ENCODE data around the gene FAM174C. TPM values are rescaled to one million over a fixed set of nuclear protein-coding genes. Genes with fewer than 3 reads are reported as not detected.
A peak's percentile ranks its signal among the peaks of the same experiment; 100 is the strongest.

FAM174C gene
- total RNA-seq, 2 experiments from 2014 or later, result 74.8 to 76.1 TPM

GRCh38 chr19:1260749-1261537, 14.4 kb upstream of the FAM174C start:
- peak; percentile 98 for DNase-seq
- CTCF ChIA-PET, result interaction anchor here (1.1 to 17.9 kb wide), 3 partner anchors 8 to 18 kb away, joined by 3 to 649 read pairs (median 5); partner anchors contain the start of gene ATP5F1D
- peaks cover 22% of the 10 kb centered on the region for H3K36me3 Mint-ChIP-seq
- POLR2A ChIA-PET, result interaction anchor here (0.6 to 4.0 kb wide), 7 partner anchors 8 to 194 kb away, joined by 3 to 35 read pairs (median 4); partner anchors contain the start of genes ARHGAP45, CIRBP and FAM174C
- peak overlapping the region; percentile 96 for H3K27ac Mint-ChIP-seq
- H3K4me3 Mint-ChIP-seq, result peak overlapping the region; percentile 94
- H3K9me3 Mint-ChIP-seq, result no peaks in the 10 kb centered on the region
- no peaks in the 10 kb centered on the region for H3K27me3 Mint-ChIP-seq
- H3K4me1 Mint-ChIP-seq (ENCODE audit: low read depth), result peaks cover 53% of the 10 kb centered on the region
- intact Hi-C loops (cut with micrococcal nuclease), result loop anchor here (1.0 kb wide), 3 partner anchors 8 to 14 kb away; partner anchors contain the start of genes CIRBP and FAM174C

DNA sequence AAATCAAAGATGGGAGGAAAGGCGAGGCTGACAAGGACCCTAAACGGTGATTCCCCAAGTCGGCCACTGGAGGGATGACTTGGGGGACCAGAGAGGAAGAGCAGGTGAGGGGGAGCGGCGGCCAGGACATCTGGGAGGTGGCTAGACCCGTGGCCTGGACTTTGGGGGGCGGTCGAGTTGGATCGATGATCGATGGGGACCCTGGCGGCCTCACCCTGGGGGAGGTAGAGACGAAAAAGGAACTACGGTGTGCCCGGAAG, 13.9 kb upstream of the FAM174C start:
- POLR2A ChIA-PET, result interaction anchor here (1.0 to 4.0 kb wide), 6 partner anchors 8 to 194 kb away, joined by 3 to 35 read pairs (median 5); partner anchors contain the start of genes ARHGAP45, CIRBP and FAM174C
- H3K36me3 Mint-ChIP-seq, result peaks cover 18% of the 10 kb centered on the region
- no peaks in the 10 kb centered on the region for H3K9me3 Mint-ChIP-seq
- intact Hi-C loops (cut with micrococcal nuclease), result loop anchor here (1.0 kb wide), 1 partner anchor 14 kb away; the partner anchor contains the start of gene FAM174C
- peaks cover 54% of the 10 kb centered on the region for H3K4me1 Mint-ChIP-seq (ENCODE audit: low read depth)
- DNase-seq, result peak; percentile 42
- H3K27ac Mint-ChIP-seq, result peak overlapping the region; percentile 96
- H3K27me3 Mint-ChIP-seq, result no peaks in the 10 kb centered on the region
- H3K4me3 Mint-ChIP-seq, result peak overlapping the region; percentile 94
- CTCF ChIA-PET, result interaction anchor here (1.1 to 17.9 kb wide), 3 partner anchors 8 to 18 kb away, joined by 3 to 649 read pairs (median 5); partner anchors contain the start of gene ATP5F1D

- Mint-ChIP-seq H3K27me3 (no peaks in the 10 kb centered on the region), H3K4me1 (ENCODE audit: low read depth) (peaks cover 55% of the 10 kb centered on the region), H3K9me3 (no peaks in the 10 kb centered on the region), H3K4me3 (peak overlapping the region; percentile 94), H3K27ac (peak overlapping the region; percentile 96), H3K36me3 (peaks cover 16% of the 10 kb centered on the region)
- ChIA-PET CTCF (interaction anchor here (1.5 to 17.9 kb wide), 2 partner anchors 9 to 18 kb away, joined by 5 to 649 read pairs; partner anchors contain the start of gene ATP5F1D), POLR2A (interaction anchor here (1.0 to 4.0 kb wide), 6 partner anchors 7 to 195 kb away, joined by 3 to 35 read pairs (median 5); partner anchors contain the start of genes ARHGAP45, CIRBP and FAM174C)
- intact Hi-C loops (cut with micrococcal nuclease), result loop anchor here (1.0 kb wide), 1 partner anchor 13 kb away; the partner anchor contains the start of gene FAM174C
- DNase-seq, result peak; percentile 45
These were observed 13.3 kb upstream of the FAM174C start for GRCh38 chr19:1261798-1262622.

- CTCF ChIA-PET, result interaction anchor here (17.9 kb wide), 1 partner anchor 19 kb away, joined by 649 read pairs; the partner anchor contains the start of gene ATP5F1D
- peaks cover 56% of the 10 kb centered on the region for H3K4me1 Mint-ChIP-seq (ENCODE audit: low read depth)
- no peaks in the 10 kb centered on the region for H3K9me3 Mint-ChIP-seq
- POLR2A ChIA-PET, result interaction anchor here (1.4 to 1.8 kb wide), 2 partner anchors 10 to 13 kb away, joined by 5 read pairs; partner anchors contain the start of gene FAM174C
- peaks cover 11% of the 10 kb centered on the region for H3K36me3 Mint-ChIP-seq
- peak overlapping the region; percentile 49 for H3K27ac Mint-ChIP-seq
- no peaks in the 10 kb centered on the region for H3K27me3 Mint-ChIP-seq
- intact Hi-C loops (cut with micrococcal nuclease), result no loop called here
- peak overlapping the region; percentile 36 for H3K4me3 Mint-ChIP-seq
- no peak for DNase-seq
These were observed 12.7 kb upstream of the FAM174C start for GRCh38 chr19:1262623-1263123.

DNA sequence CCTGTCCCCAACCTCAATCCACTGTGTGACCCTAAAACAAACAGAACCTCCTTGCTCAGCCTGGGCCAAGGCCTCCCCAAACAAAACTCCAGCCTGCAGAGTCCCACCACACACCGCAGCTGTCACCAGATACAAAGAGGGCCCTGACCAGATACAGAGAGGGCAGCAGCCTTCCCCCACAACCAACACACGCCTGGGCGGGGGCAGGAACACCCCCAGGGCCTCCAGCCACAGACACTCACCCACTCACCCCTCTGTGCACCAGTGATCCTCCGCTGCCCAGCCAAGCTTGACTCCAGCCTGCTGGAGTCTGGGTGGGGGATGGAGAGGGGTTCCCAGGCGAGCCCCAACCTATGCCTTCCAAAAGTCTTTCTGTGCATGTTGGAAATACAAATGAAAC, 12.1 kb upstream of the FAM174C start:
- Mint-ChIP-seq H3K36me3 (peaks cover 10% of the 10 kb centered on the region), H3K4me3 (peak overlapping the region; percentile 16), H3K4me1 (ENCODE audit: low read depth) (peaks cover 55% of the 10 kb centered on the region), H3K27me3 (no peaks in the 10 kb centered on the region), H3K9me3 (no peaks in the 10 kb centered on the region), H3K27ac (peak overlapping the region; percentile 64)
- POLR2A ChIA-PET, result no interaction called here
- CTCF ChIA-PET, result interaction anchor here (17.9 kb wide), 1 partner anchor 20 kb away, joined by 649 read pairs; the partner anchor contains the start of gene ATP5F1D
- DNase-seq, result no peak
- intact Hi-C loops (cut with micrococcal nuclease), result no loop called here

- Mint-ChIP-seq H3K27me3 (no peaks in the 10 kb centered on the region), H3K9me3 (no peaks in the 10 kb centered on the region), H3K36me3 (peaks cover 6% of the 10 kb centered on the region), H3K4me1 (ENCODE audit: low read depth) (peaks cover 48% of the 10 kb centered on the region), H3K27ac (peak overlapping the region; percentile 49), H3K4me3 (peak overlapping the region; percentile 32)
- intact Hi-C loops (cut with micrococcal nuclease), result no loop called here
- POLR2A ChIA-PET, result interaction anchor here (0.6 to 3.0 kb wide), 4 partner anchors 12 to 227 kb away, joined by 3 to 37 read pairs (median 10); no protein-coding TSS in a partner anchor
- CTCF ChIA-PET, result interaction anchor here (1.3 to 17.9 kb wide), 2 partner anchors 12 to 21 kb away, joined by 3 to 649 read pairs; partner anchors contain the start of gene ATP5F1D
- no peak for DNase-seq
These were observed 10.3 kb upstream of the FAM174C start for GRCh38 chr19:1264801-1265614.

- intact Hi-C loops (cut with micrococcal nuclease), result loop anchor here (1.0 kb wide), 2 partner anchors 16 to 21 kb away; no protein-coding TSS in a partner anchor
- peak overlapping the region; percentile 33 for H3K27ac Mint-ChIP-seq
- peaks cover 12% of the 10 kb centered on the region for H3K36me3 Mint-ChIP-seq
- ChIA-PET POLR2A (interaction anchor here (2.4 to 3.0 kb wide), 2 partner anchors 13 to 21 kb away, joined by 13 to 37 read pairs; no protein-coding TSS in a partner anchor), CTCF (interaction anchor here (1.1 to 17.9 kb wide), 4 partner anchors 12 to 199 kb away, joined by 3 to 649 read pairs (median 4); partner anchors contain the start of genes ARHGAP45 and ATP5F1D)
- DNase-seq, result peak; percentile 64
- no peaks in the 10 kb centered on the region for H3K27me3 Mint-ChIP-seq
- H3K9me3 Mint-ChIP-seq, result no peaks in the 10 kb centered on the region
- peak overlapping the region; percentile 37 for H3K4me3 Mint-ChIP-seq
- H3K4me1 Mint-ChIP-seq (ENCODE audit: low read depth), result peaks cover 51% of the 10 kb centered on the region
These were observed 9.7 kb upstream of the FAM174C start for GRCh38 chr19:1265615-1266128.

DNA sequence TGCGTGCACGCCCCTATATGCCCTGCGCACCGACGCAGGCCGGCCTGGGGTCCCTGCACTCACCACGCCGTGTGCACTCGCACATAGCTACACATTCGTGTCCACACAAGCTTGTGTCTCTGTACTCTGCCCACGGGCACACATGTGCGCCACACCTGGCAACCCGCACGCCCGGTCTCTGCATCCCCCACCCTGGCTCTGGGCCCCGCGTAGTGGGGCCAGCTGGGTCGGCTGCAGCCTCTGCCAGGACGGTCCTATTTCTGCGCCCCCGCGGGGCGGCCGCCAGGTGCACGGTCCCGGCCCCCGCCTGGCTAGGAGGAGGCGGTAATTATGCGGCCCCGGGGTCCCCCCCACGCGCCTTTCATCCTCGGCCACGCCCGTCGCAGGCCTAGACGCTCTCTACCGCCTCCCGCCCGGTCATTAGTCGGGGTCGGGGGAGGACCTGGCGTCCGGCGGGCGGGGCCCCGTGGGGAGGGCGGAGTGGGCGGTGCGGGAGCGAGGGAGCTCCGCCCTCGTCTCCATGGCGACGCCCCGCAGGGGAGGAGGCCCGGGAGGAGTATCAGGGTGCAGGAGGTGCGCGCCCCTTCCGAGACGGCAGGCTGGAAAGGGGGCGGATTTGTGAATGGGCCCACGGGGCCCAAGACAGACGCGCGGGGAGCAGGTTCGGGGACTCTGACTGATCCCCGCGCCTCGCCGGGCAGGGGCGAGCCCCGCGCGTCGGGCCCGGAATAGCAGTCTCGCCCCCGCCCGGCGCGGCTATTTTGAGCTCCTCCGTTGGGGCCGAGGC, 9.0 kb upstream of the FAM174C start:
- Mint-ChIP-seq H3K27me3 (no peaks in the 10 kb centered on the region), H3K4me3 (peak overlapping the region; percentile 46), H3K27ac (no peak overlapping the region), H3K4me1 (ENCODE audit: low read depth) (peaks cover 57% of the 10 kb centered on the region), H3K36me3 (peaks cover 19% of the 10 kb centered on the region), H3K9me3 (no peaks in the 10 kb centered on the region)
- CTCF ChIA-PET, result interaction anchor here (0.6 to 17.9 kb wide), 18 partner anchors 9 to 608 kb away, joined by 3 to 649 read pairs (median 4); partner anchors contain the start of genes ARHGAP45, ATP5F1D, FAM174C and RNU6-2
- peak; percentile 90 for DNase-seq
- POLR2A ChIA-PET, result interaction anchor here (0.6 to 3.0 kb wide), 5 partner anchors 9 to 598 kb away, joined by 3 to 37 read pairs (median 5); partner anchors contain the start of gene FAM174C
- intact Hi-C loops (cut with micrococcal nuclease), result loop anchor here (1.0 kb wide), 2 partner anchors 17 to 22 kb away; no protein-coding TSS in a partner anchor

DNA sequence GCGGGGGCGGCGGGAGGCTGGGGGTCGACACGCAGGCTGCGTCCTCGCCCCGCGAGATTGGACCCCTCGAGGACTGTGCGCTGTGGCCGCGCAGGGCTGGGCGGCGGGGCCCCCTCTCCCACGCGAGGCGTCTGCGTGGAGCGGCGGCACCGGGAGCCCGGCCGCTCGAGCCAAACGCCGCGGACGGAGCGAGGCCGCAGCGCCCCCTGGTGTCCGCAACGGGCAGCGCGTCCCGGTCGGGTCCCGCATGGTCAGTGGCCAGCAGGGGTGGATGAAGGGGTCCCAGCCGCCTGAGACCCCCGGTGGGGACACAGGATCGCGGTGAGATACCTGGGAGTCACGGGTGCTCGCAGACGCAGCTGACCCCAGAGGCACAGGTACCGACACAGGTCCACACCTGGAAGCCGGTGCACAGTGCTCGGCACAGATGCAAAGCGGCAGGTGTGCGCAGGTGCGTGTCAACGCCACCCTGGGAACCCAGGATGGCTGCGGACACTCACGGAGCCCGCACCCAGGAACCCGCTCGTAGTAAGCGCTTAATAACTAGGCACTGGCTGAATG, 8.3 kb upstream of the FAM174C start:
- Mint-ChIP-seq H3K4me3 (peak overlapping the region; percentile 50), H3K27ac (peak overlapping the region; percentile 45), H3K27me3 (no peaks in the 10 kb centered on the region), H3K4me1 (ENCODE audit: low read depth) (peaks cover 57% of the 10 kb centered on the region), H3K36me3 (peaks cover 23% of the 10 kb centered on the region), H3K9me3 (no peaks in the 10 kb centered on the region)
- POLR2A ChIA-PET, result interaction anchor here (0.7 to 3.0 kb wide), 4 partner anchors 8 to 22 kb away, joined by 3 to 37 read pairs (median 9); partner anchors contain the start of gene FAM174C
- peak; percentile 79 for DNase-seq
- intact Hi-C loops (cut with micrococcal nuclease), result loop anchor here (1.0 kb wide), 2 partner anchors 18 to 23 kb away; no protein-coding TSS in a partner anchor
- CTCF ChIA-PET, result interaction anchor here (0.6 to 17.9 kb wide), 19 partner anchors 8 to 608 kb away, joined by 3 to 649 read pairs (median 4); partner anchors contain the start of genes ARHGAP45, ATP5F1D, FAM174C and RNU6-2
